Measurements from ENCODE around the gene FILIP1L.

GRCh38 chr3:100023150-100023549, 91.2 kb downstream of the FILIP1L start:
- TF ChIP-seq CTCF (optimal IDR thresholded peaks at IDR 0.05 in 1 of 3, IDR thresholded peaks at IDR 0.05 in 1 of 3, conservative IDR thresholded peaks at IDR 0.05 in 1 of 3; ENCODE audit: extremely low read depth in 1 of 3, insufficient read depth in 2 of 3, low read length in 3 of 3): no peak
- no peak for TF ChIP-seq EZH2 (IDR thresholded peaks at IDR 0.05; ENCODE audit: low read length)

Data from keratinocyte (primary cell).